H1 (cell line): ENCODE measurements around the gene EVA1C. TPM values are rescaled to one million over a fixed set of nuclear protein-coding genes. Genes with fewer than 3 reads are reported as not detected.

Source experiments
- CTCF ChIA-PET: fragments of 300-600 bp; sonication (Branson Sonifier 250); formaldehyde crosslinking; loops from one replicate; lab custom pipeline; 2021; ENCODE audit not compliant: partially characterized antibody; lab: Charles Lee
- POLR2A ChIA-PET: fragments of 300-600 bp; sonication (Branson Sonifier 250); formaldehyde crosslinking; loops from one replicate; lab custom pipeline; 2021; ENCODE audit warnings: inconsistent platforms; ENCODE audit not compliant: partially characterized antibody; lab: Charles Lee
- DNase-seq, 2 experiments: peaks; one replicate each; pipeline versions ENCODE4 v3.0.0 to v3.0.0-alpha.2; 2010 to 2022; ENCODE audit warnings: low spot score in 2 of 2, low read depth in 1 of 2, mixed read lengths in 1 of 2
- FAIRE-seq: peaks from 2 replicates; lab custom pipeline; 2011; peaks lifted over from hg19 to GRCh38; lab: Jason Lieb, UNC
- H2AFZ ChIP-seq: 2 replicates; pipeline ENCODE4 v1.8.1; 2012; ENCODE audit warnings: low read length, inconsistent platforms
- H2AK5ac ChIP-seq: 2 replicates; pipeline ENCODE4 v1.6.1; 2013; ENCODE audit warnings: low read depth, low read length
- H2BK120ac ChIP-seq: replicated peaks from 2 replicates; pipeline ENCODE3; 2013; ENCODE audit warnings: low read depth, low read length, inconsistent platforms
- H2BK12ac ChIP-seq: 2 replicates; pipeline ENCODE4 v1.6.1; 2013; ENCODE audit warnings: low read depth, low read length
- H2BK15ac ChIP-seq: 2 replicates; pipeline ENCODE4 v1.6.1; 2013; ENCODE audit warnings: low read length
- H2BK20ac ChIP-seq: 2 replicates; pipeline ENCODE4 v1.6.1; 2013; ENCODE audit warnings: low read length
- H2BK5ac ChIP-seq: 2 replicates; pipeline ENCODE4 v1.6.1; 2013; ENCODE audit warnings: low read depth, low read length
- H3K14ac ChIP-seq: 2 replicates; pipeline ENCODE4 v1.6.1; 2013; ENCODE audit warnings: inconsistent platforms; ENCODE audit not compliant: insufficient read length
- H3K18ac ChIP-seq: 2 replicates; pipeline ENCODE4 v1.6.1; 2013; ENCODE audit warnings: low read length; ENCODE audit errors: extremely low read depth
- H3K23ac ChIP-seq: 2 replicates; pipeline ENCODE4 v1.6.1; 2013; ENCODE audit warnings: inconsistent platforms; ENCODE audit not compliant: insufficient read length
- H3K23me2 ChIP-seq: 2 replicates; pipeline ENCODE4 v1.6.1; 2013; ENCODE audit warnings: low read depth, low read length
- H3K27ac ChIP-seq: 2 replicates; pipeline ENCODE4 v1.6.1; 2011; ENCODE audit warnings: low read depth, low read length, inconsistent platforms
- H3K27me3 ChIP-seq, 4 experiments: replicated peaks in 1 of 4; 1 replicate in 1 of 4; 2 replicates in 3 of 4; pipeline versions ENCODE4 v1.6.1 to v1.8.1; 2011 to 2013; ENCODE audit warnings: low read length in 3 of 4, mild to moderate bottlenecking in 3 of 4, inconsistent platforms in 2 of 4, mixed read lengths in 2 of 4, moderate library complexity in 1 of 4; ENCODE audit not compliant: control insufficient read depth in 3 of 4, insufficient read depth in 3 of 4; ENCODE audit errors: extremely low read depth in 1 of 4
- H3K36me3 ChIP-seq, 4 experiments: 2 replicates each; pipeline versions ENCODE4 v1.6.1 to v1.8.1; 2011 to 2013; ENCODE audit warnings: mild to moderate bottlenecking in 4 of 4, low read length in 3 of 4, moderate library complexity in 2 of 4, control low read depth in 1 of 4, inconsistent platforms in 1 of 4; ENCODE audit not compliant: insufficient read depth in 4 of 4, control insufficient read depth in 2 of 4
- H3K4ac ChIP-seq: replicated peaks from 2 replicates; pipeline ENCODE3; 2013; ENCODE audit warnings: low read length, low read depth, mixed read lengths, inconsistent platforms; ENCODE audit not compliant: insufficient read length
- H3K4me1 ChIP-seq, 4 experiments: replicated peaks in 1 of 4; 1 replicate in 1 of 4; 2 replicates in 3 of 4; pipeline versions ENCODE4 v1.6.1 to v1.8.1; 2011 to 2013; ENCODE audit warnings: low read length in 3 of 4, inconsistent platforms in 2 of 4, mixed read lengths in 1 of 4; ENCODE audit not compliant: insufficient read depth in 4 of 4, control insufficient read depth in 3 of 4
- H3K4me2 ChIP-seq, 2 experiments: 2 replicates each; pipeline versions ENCODE4 v1.6.1 to v1.8.1; 2011 to 2013; ENCODE audit warnings: low read depth in 2 of 2, low read length in 2 of 2, control low read depth in 1 of 2, inconsistent platforms in 1 of 2, mild to moderate bottlenecking in 1 of 2; ENCODE audit not compliant: insufficient read depth in 1 of 2
- H3K4me3 ChIP-seq, 4 experiments: fragments of 200-600, 300-600 bp in 1 of 4; sonication (generic), shearing (Covaris generic), sonication (Bioruptor Twin) in 1 of 4; 2 replicates each; pipeline versions ENCODE4 v1.5.1 to v1.8.1; 2011 to 2016; ENCODE audit warnings: low read length in 4 of 4, low read depth in 3 of 4, control low read depth in 2 of 4, inconsistent platforms in 2 of 4, mild to moderate bottlenecking in 2 of 4, mixed read lengths in 1 of 4, moderate library complexity in 1 of 4; ENCODE audit not compliant: insufficient read depth in 2 of 4; ENCODE audit errors: extremely low read depth in 1 of 4
- H3K56ac ChIP-seq: replicated peaks from 2 replicates; pipeline ENCODE3; 2013; ENCODE audit warnings: low read depth, mild to moderate bottlenecking, mixed read lengths, low read length, inconsistent platforms; ENCODE audit not compliant: insufficient read length
- H3K79me1 ChIP-seq: 2 replicates; pipeline ENCODE4 v1.6.1; 2013; ENCODE audit warnings: low read depth, low read length, control low read depth
- H3K79me2 ChIP-seq, 2 experiments: 2 replicates each; pipeline versions ENCODE4 v1.6.1 to v1.8.1; 2012 to 2013; ENCODE audit warnings: low read length in 2 of 2, mild to moderate bottlenecking in 2 of 2, inconsistent platforms in 1 of 2; ENCODE audit not compliant: insufficient read depth in 2 of 2, control insufficient read depth in 1 of 2
- H3K9ac ChIP-seq, 4 experiments: replicated peaks in 1 of 4; 1 replicate in 1 of 4; 2 replicates in 3 of 4; pipeline versions ENCODE4 v1.6.1 to v1.8.1; 2011 to 2013; ENCODE audit warnings: low read depth in 3 of 4, low read length in 3 of 4, control low read depth in 2 of 4, mild to moderate bottlenecking in 2 of 4, moderate library complexity in 2 of 4, inconsistent platforms in 1 of 4; ENCODE audit errors: extremely low read depth in 1 of 4
- H3K9me3 ChIP-seq, 2 experiments: 2 replicates each; pipeline versions ENCODE4 v1.6.1 to v1.8.1; 2012 to 2013; ENCODE audit warnings: mild to moderate bottlenecking in 2 of 2, moderate library complexity in 2 of 2, control low read depth in 1 of 2, inconsistent platforms in 1 of 2, low read depth in 1 of 2, low read length in 1 of 2, mixed read lengths in 1 of 2; ENCODE audit not compliant: insufficient read depth in 2 of 2
- H4K20me1 ChIP-seq, 2 experiments: replicated peaks in 1 of 2; 2 replicates each; pipeline versions ENCODE3 to v1.8.1; 2011 to 2013; ENCODE audit warnings: inconsistent platforms in 2 of 2, low read length in 2 of 2, mild to moderate bottlenecking in 1 of 2; ENCODE audit not compliant: insufficient read depth in 2 of 2, control insufficient read depth in 1 of 2
- H4K5ac ChIP-seq: 2 replicates; pipeline ENCODE4 v1.6.1; 2013; ENCODE audit warnings: low read length, low read depth, mixed read lengths, inconsistent platforms; ENCODE audit not compliant: insufficient read length
- H4K8ac ChIP-seq: 2 replicates; pipeline ENCODE4 v1.8.0; 2013; ENCODE audit warnings: mild to moderate bottlenecking, moderate library complexity, low read length, inconsistent platforms; ENCODE audit not compliant: insufficient read depth; ENCODE audit errors: extremely low read depth
- H4K91ac ChIP-seq: replicated peaks from 2 replicates; pipeline ENCODE3; 2013; ENCODE audit warnings: low read length, mixed read lengths, inconsistent platforms; ENCODE audit not compliant: insufficient read length
- WGBS, 2 experiments: shearing (Covaris generic) in 1 of 2; methylation state at CpG; one replicate each; pipeline versions ENCODE4 v1.1.6 to v1.1.7; 2013 to 2015; ENCODE audit warnings: low lambda C conversion rate in 2 of 2, mixed read lengths in 2 of 2, inconsistent platforms in 1 of 2, low coverage in 1 of 2, missing lambda C conversion rate in 1 of 2; ENCODE audit not compliant: insufficient replicate concordance in 2 of 2, insufficient coverage in 1 of 2, insufficient read length in 1 of 2; ENCODE audit errors: extremely low coverage in 1 of 2, missing lambda C conversion rate in 1 of 2; 5-methylcytosine and 5-hydroxymethylcytosine counted together
- polyA plus RNA-seq, 7 experiments: library from polyadenylated mRNA; depleted of rRNA in 3 of 7; stranded (reverse) in 5 of 7; unstranded in 2 of 7; fragments of >200 nt in 5 of 7; fragments of 200-250 nt in 2 of 7; gene quantifications; 1 replicate in 5 of 7; 2 replicates in 1 of 7; 4 replicates in 1 of 7; pipeline versions ENCODE4 v1.2.1 to v1.2.3, GENCODE V29; 2011 to 2013; ENCODE audit warnings: missing spikeins in 2 of 7, mixed read lengths in 2 of 7
- total RNA-seq: library from RNA; stranded (reverse); fragmentation: NEBNext Ultra II Directional; extraction: Animal tissue kit (Norgen Biotek cat#: 25700); gene quantifications from 2 replicates; pipeline ENCODE4 v1.2.1, GENCODE V29; 2021

The EVA1C gene
- total and polyA plus RNA-seq, 2 of the 8 experiments (the other 6 are each of a cell fraction or from before 2014, with no cell fraction given), result 2.6 to 3.6 TPM

GRCh38 chr21:32535612-32536011 is 123.1 kb downstream of the EVA1C start:
- Histone ChIP-seq H3K4ac (no peak overlapping the region), H2BK5ac (no peak overlapping the region), H3K23ac (no peak overlapping the region), H3K9ac (no peak overlapping the region), H2BK12ac (no peak overlapping the region), H2BK20ac (0 out of 2 replicates have a peak overlapping the region, but pooled peaks have one; percentile 66), H3K27ac (no peak overlapping the region), H3K4me3 (no peak overlapping the region), H2AFZ (no peak overlapping the region), H2BK120ac (no peak overlapping the region), H3K4me2 (no peak overlapping the region), H4K20me1 (peaks cover 0 to 6% of the 10 kb centered on the region in 2 experiments), H4K5ac (no peak overlapping the region), H2AK5ac (no peak overlapping the region), H4K91ac (no peak overlapping the region), H3K79me2 (no peaks in the 10 kb centered on the region), H3K27me3 (no peaks in the 10 kb centered on the region), H3K4me1 (peaks cover 0 to 2% (median under 1%) of the 10 kb centered on the region in 4 experiments; a peak in 1 of 7 replicates), H3K56ac (no peak overlapping the region), H3K79me1 (peaks cover 4% of the 10 kb centered on the region; the same call in 1 of the 2 replicates), H3K23me2 (peaks cover 4% of the 10 kb centered on the region; the same call in 1 of the 2 replicates), H3K9me3 (peaks cover 3 to 4% of the 10 kb centered on the region in 2 experiments; a peak in 1 of 4 replicates), H3K14ac (no peak overlapping the region), H2BK15ac (no peak overlapping the region), H3K18ac (no peak overlapping the region), H4K8ac (no peak overlapping the region), H3K36me3 (peaks cover 0 to 3% (median 0%) of the 10 kb centered on the region in 4 experiments; a peak in 1 of 8 replicates)
- POLR2A ChIA-PET, result no interaction called here
- 94% methylated on average over 7 of the region's 7 CpGs; no CpG with 5 or more reads in 1 of the 2 experiments for WGBS, 2 experiments
- CTCF ChIA-PET, result interaction anchor here (1.3 kb wide), 1 partner anchor 10 kb away, joined by 6 read pairs; no protein-coding TSS in a partner anchor
- FAIRE-seq (no peak), DNase-seq (no peak)
